Ascending aorta (tissue), 2 donors: ENCODE measurements around the gene SDK1. TPM values are rescaled to one million over a fixed set of nuclear protein-coding genes. Genes with fewer than 3 reads are reported as not detected.

ENCODE experiments used
- DNase-seq, 2 donors: peaks; one replicate each; pipeline ENCODE4 v3.0.0-alpha.2; 2019; ENCODE audit warnings: low spot score in 2 of 2
- H3K27ac ChIP-seq, 2 donors: fragments of 200-600 bp; sonication (generic); one replicate each; pipeline ENCODE4 v1.5.1; 2016 to 2017; ENCODE audit warnings: mild to moderate bottlenecking in 1 of 2
- H3K27me3 ChIP-seq: fragments of 200-600 bp; sonication (generic); one replicate; pipeline ENCODE4 v1.5.1; 2017
- H3K36me3 ChIP-seq, 2 donors: fragments of 200-600 bp; sonication (generic); one replicate each; pipeline ENCODE4 v1.5.1; 2016
- H3K4me1 ChIP-seq, 2 donors: fragments of 200-600 bp; sonication (generic); one replicate each; pipeline ENCODE4 v1.5.1; 2016 to 2017; ENCODE audit warnings: mild to moderate bottlenecking in 1 of 2
- H3K4me3 ChIP-seq, 2 donors: fragments of 200-600 bp; sonication (generic); one replicate each; pipeline ENCODE4 v1.5.1; 2016 to 2017; ENCODE audit warnings: mild to moderate bottlenecking in 1 of 2
- H3K9me3 ChIP-seq, 2 donors: fragments of 200-600 bp; sonication (generic); one replicate each; pipeline ENCODE4 v1.5.1; 2016
- CTCF ChIP-seq, 3 experiments: fragments of 200-600 bp in 2 of 3; fragments of 450-650 bp in 1 of 3; sonication (generic) in 2 of 3; IDR thresholded peaks; one replicate each; pipeline ENCODE4 v1.5.1; 2016 to 2019; ENCODE audit warnings: antibody characterized with exemption in 3 of 3, mild to moderate bottlenecking in 1 of 3, moderate library complexity in 1 of 3
- intact Hi-C: fragments of 100-400 bp; cut with DNase I; formaldehyde crosslinking; loops from one replicate; pipeline ENCODE4 v1.15.1; 2023
- total RNA-seq: library from RNA; depleted of rRNA; stranded (reverse); fragments of >200 nt; gene quantifications from one replicate; pipeline ENCODE4 v1.1.0, GENCODE V29; 2016

SDK1 gene
- total RNA-seq, 1 donor from 2014 or later, result 13.3 TPM

- Histone ChIP-seq H3K9me3 (no peaks in the 10 kb centered on the region), H3K4me1 (peaks cover 0 to under 1% of the 10 kb centered on the region in 2 donors), H3K27ac (no peak overlapping the region), H3K27me3 (no peaks in the 10 kb centered on the region), H3K36me3 (no peaks in the 10 kb centered on the region), H3K4me3 (no peak overlapping the region)
- intact Hi-C loops, result no loop called here
- DNase-seq, result no peak
- TF ChIP-seq CTCF (IDR thresholded peaks at IDR 0.05), result no peak
Observed at GRCh38 chr7:3757059-3757458, 456.0 kb downstream of the SDK1 start.

- no peaks in the 10 kb centered on the region for H3K27me3 ChIP-seq
- no peak for DNase-seq
- no peaks in the 10 kb centered on the region for H3K9me3 ChIP-seq
- H3K36me3 ChIP-seq, result no peaks in the 10 kb centered on the region
- no peak for TF ChIP-seq CTCF (IDR thresholded peaks at IDR 0.05)
- no peak overlapping the region for H3K4me3 ChIP-seq
- H3K27ac ChIP-seq, result no peak overlapping the region
- intact Hi-C loops, result no loop called here
- peaks cover 0 to 3% of the 10 kb centered on the region in 2 donors for H3K4me1 ChIP-seq
Observed at GRCh38 chr7:3760651-3761050, 459.6 kb downstream of the SDK1 start.

GRCh38 chr7:3762146-3762831 lies 461.2 kb downstream of the SDK1 start:
- H3K4me3 ChIP-seq, result no peak overlapping the region
- no peaks in the 10 kb centered on the region for H3K36me3 ChIP-seq
- H3K27ac ChIP-seq, result no peak overlapping the region
- no peaks in the 10 kb centered on the region for H3K27me3 ChIP-seq
- no peak for TF ChIP-seq CTCF (IDR thresholded peaks at IDR 0.05)
- no peak for DNase-seq
- H3K4me1 ChIP-seq, result peaks cover 0 to 3% of the 10 kb centered on the region in 2 donors
- intact Hi-C loops, result no loop called here
- H3K9me3 ChIP-seq, result no peaks in the 10 kb centered on the region

GRCh38 chr7:3767917-3768777 lies 467.1 kb downstream of the SDK1 start:
- Histone ChIP-seq H3K4me3 (no peak overlapping the region), H3K36me3 (no peaks in the 10 kb centered on the region), H3K9me3 (no peaks in the 10 kb centered on the region), H3K27ac (no peak overlapping the region), H3K27me3 (no peaks in the 10 kb centered on the region), H3K4me1 (no peaks in the 10 kb centered on the region)
- intact Hi-C loops, result no loop called here
- no peak for TF ChIP-seq CTCF (IDR thresholded peaks at IDR 0.05)
- no peak for DNase-seq

- Histone ChIP-seq H3K4me3 (no peak overlapping the region), H3K27me3 (no peaks in the 10 kb centered on the region), H3K4me1 (no peaks in the 10 kb centered on the region), H3K27ac (no peak overlapping the region), H3K9me3 (no peaks in the 10 kb centered on the region), H3K36me3 (no peaks in the 10 kb centered on the region)
- no peak for DNase-seq
- intact Hi-C loops, result no loop called here
- TF ChIP-seq CTCF (IDR thresholded peaks at IDR 0.05), result no peak
Observed at GRCh38 chr7:3771906-3772305, 470.9 kb downstream of the SDK1 start.
